Keratinocyte (primary cell): ENCODE data around the gene ZBTB20. TPM values are rescaled to one million over a fixed set of nuclear protein-coding genes. Genes with fewer than 3 reads are reported as not detected.
A peak's percentile ranks its signal among the peaks of the same experiment; 100 is the strongest.

Experiments
- DNase-seq: peaks from one replicate; pipeline ENCODE4 v3.0.0-alpha.2; 2011; ENCODE audit warnings: low read depth, missing footprints, low spot score
- FAIRE-seq: peaks from 2 replicates; lab custom pipeline; 2011; peaks lifted over from hg19 to GRCh38; lab: Jason Lieb, UNC
- H2AFZ ChIP-seq: 2 replicates; pipeline ENCODE4 v1.6.0; 2012; ENCODE audit warnings: low read length, control low read depth, inconsistent platforms; ENCODE audit not compliant: control insufficient read depth
- H3K27ac ChIP-seq: 2 replicates; pipeline ENCODE4 v1.5.1; 2011; ENCODE audit warnings: low read length; ENCODE audit not compliant: control insufficient read depth, insufficient read depth
- H3K27me3 ChIP-seq: 3 replicates; pipeline ENCODE4 v1.6.0; 2011; ENCODE audit warnings: low read length; ENCODE audit not compliant: control insufficient read depth, insufficient read depth; ENCODE audit errors: extremely low read depth
- H3K36me3 ChIP-seq, 2 experiments: 2 replicates in 1 of 2; 3 replicates in 1 of 2; pipeline ENCODE4 v1.5.1; 2011; ENCODE audit warnings: low read length in 2 of 2, mild to moderate bottlenecking in 1 of 2; ENCODE audit not compliant: control insufficient read depth in 2 of 2, insufficient read depth in 2 of 2; ENCODE audit errors: extremely low read depth in 1 of 2
- H3K4me1 ChIP-seq: 3 replicates; pipeline ENCODE4 v1.5.1; 2011; ENCODE audit warnings: low read length; ENCODE audit not compliant: control insufficient read depth, insufficient read depth; ENCODE audit errors: extremely low read depth
- H3K4me2 ChIP-seq: 3 replicates; pipeline ENCODE4 v1.6.0; 2011; ENCODE audit warnings: low read depth, low read length; ENCODE audit not compliant: control insufficient read depth, insufficient read depth; ENCODE audit errors: extremely low read depth
- H3K4me3 ChIP-seq, 3 experiments: fragments of 200-600 bp in 1 of 3; sonication (generic) in 1 of 3; 2 replicates in 2 of 3; 3 replicates in 1 of 3; pipeline ENCODE4 v1.5.1; 2011 to 2016; ENCODE audit warnings: low read length in 3 of 3, mild to moderate bottlenecking in 3 of 3, control low read depth in 2 of 3, inconsistent platforms in 1 of 3, low read depth in 1 of 3, mixed read lengths in 1 of 3, mixed run types in 1 of 3, moderate library complexity in 1 of 3; ENCODE audit not compliant: control insufficient read depth in 2 of 3, insufficient read depth in 2 of 3; ENCODE audit errors: extremely low read depth in 1 of 3
- H3K79me2 ChIP-seq: 2 replicates; pipeline ENCODE4 v1.6.0; 2012; ENCODE audit warnings: low read length; ENCODE audit not compliant: control insufficient read depth, insufficient read depth
- H3K9ac ChIP-seq: 3 replicates; pipeline ENCODE4 v1.6.0; 2011; ENCODE audit warnings: low read length; ENCODE audit not compliant: control insufficient read depth, insufficient read depth; ENCODE audit errors: extremely low read depth
- H3K9me1 ChIP-seq: 3 replicates; pipeline ENCODE4 v1.6.0; 2011; ENCODE audit warnings: low read length; ENCODE audit not compliant: control insufficient read depth, insufficient read depth; ENCODE audit errors: extremely low read depth
- H3K9me3 ChIP-seq: 2 replicates; pipeline ENCODE4 v1.5.1; 2012; ENCODE audit warnings: low read depth, low read length; ENCODE audit not compliant: control insufficient read depth
- H4K20me1 ChIP-seq: 3 replicates; pipeline ENCODE4 v1.6.0; 2011; ENCODE audit warnings: low read length; ENCODE audit not compliant: control insufficient read depth, insufficient read depth; ENCODE audit errors: extremely low read depth
- CTCF ChIP-seq, 3 experiments: IDR thresholded peaks in 1 of 3; conservative IDR thresholded peaks in 1 of 3; optimal IDR thresholded peaks in 1 of 3; 2 replicates in 2 of 3; 3 replicates in 1 of 3; pipeline versions ENCODE3 to v1.5.1; 2011; ENCODE audit warnings: low read length in 3 of 3, mild to moderate bottlenecking in 3 of 3, moderate library complexity in 2 of 3, control low read depth in 1 of 3, inconsistent platforms in 1 of 3; ENCODE audit not compliant: insufficient read depth in 2 of 3; ENCODE audit errors: extremely low read depth in 1 of 3
- EZH2 ChIP-seq: IDR thresholded peaks from one replicate; pipeline ENCODE4 v1.6.1; 2012; ENCODE audit warnings: inconsistent platforms, mild to moderate bottlenecking, low read length, moderate library complexity
- dilution Hi-C: fragments of 300-500 bp; cut with MboI; formaldehyde crosslinking; loops from one replicate; pipeline ENCODE4 v1.7.0; 2020; ENCODE audit warnings: low sequenced_read_pairs; ENCODE audit not compliant: extremely low pct_ligation_motif_present
- polyA plus RNA-seq, 5 experiments: library from polyadenylated mRNA; depleted of rRNA in 3 of 5; stranded (reverse) in 3 of 5; stranded (forward) in 1 of 5; unstranded in 1 of 5; fragments of >200 nt; gene quantifications; 1 replicate in 1 of 5; 2 replicates in 3 of 5; 3 replicates in 1 of 5; pipeline versions ENCODE4 v1.2.1 to v1.2.3, GENCODE V29; 2011 to 2012; ENCODE audit warnings: missing spikeins in 2 of 5, low read depth in 1 of 5, low replicate concordance in 1 of 5

ZBTB20 gene
- polyA plus RNA-seq, 1 donor (not counting 4 experiments of a cell fraction or from before 2014, with no cell fraction given), result 0.52 TPM

GRCh38 chr3:114418724-114419543 lies 728.2 kb downstream of the ZBTB20 start:
- H3K79me2 ChIP-seq, result no peaks in the 10 kb centered on the region
- DNase-seq (peak; percentile 21), FAIRE-seq (peak; percentile 76)
- H3K9me3 ChIP-seq, result no peaks in the 10 kb centered on the region
- no peaks in the 10 kb centered on the region for H3K36me3 ChIP-seq
- H3K4me2 ChIP-seq, result no peak overlapping the region
- dilution Hi-C loops, result no loop called here
- H3K4me3 ChIP-seq, result no peak overlapping the region
- TF ChIP-seq EZH2 (no peak), CTCF (optimal IDR thresholded peaks at IDR 0.05 in 1 of 3, IDR thresholded peaks at IDR 0.05 in 1 of 3, conservative IDR thresholded peaks at IDR 0.05 in 1 of 3; ENCODE audit: extremely low read depth in 1 of 3, insufficient read depth in 2 of 3, low read length in 3 of 3) (peak; percentile 50 to 66 (median 60))
- H3K27me3 ChIP-seq, result no peaks in the 10 kb centered on the region
- H3K9ac ChIP-seq, result no peak overlapping the region
- no peaks in the 10 kb centered on the region for H3K9me1 ChIP-seq
- H3K27ac ChIP-seq, result no peak overlapping the region
- H2AFZ ChIP-seq, result no peak overlapping the region
- H4K20me1 ChIP-seq, result no peaks in the 10 kb centered on the region
- no peaks in the 10 kb centered on the region for H3K4me1 ChIP-seq

GRCh38 chr3:114418107-114418506 lies 729.0 kb downstream of the ZBTB20 start:
- no peaks in the 10 kb centered on the region for H3K9me3 ChIP-seq
- H2AFZ ChIP-seq, result no peak overlapping the region
- no peaks in the 10 kb centered on the region for H3K4me1 ChIP-seq
- DNase-seq (no peak), FAIRE-seq (no peak)
- H3K9ac ChIP-seq, result no peak overlapping the region
- H3K4me2 ChIP-seq, result no peak overlapping the region
- dilution Hi-C loops, result no loop called here
- H3K27me3 ChIP-seq, result no peaks in the 10 kb centered on the region
- H3K4me3 ChIP-seq, result no peak overlapping the region
- no peaks in the 10 kb centered on the region for H4K20me1 ChIP-seq
- H3K9me1 ChIP-seq, result no peaks in the 10 kb centered on the region
- no peak overlapping the region for H3K27ac ChIP-seq
- TF ChIP-seq EZH2, result no peak
- TF ChIP-seq CTCF (optimal IDR thresholded peaks at IDR 0.05 in 1 of 3, IDR thresholded peaks at IDR 0.05 in 1 of 3, conservative IDR thresholded peaks at IDR 0.05 in 1 of 3; ENCODE audit: extremely low read depth in 1 of 3, insufficient read depth in 2 of 3, low read length in 3 of 3), result no peak
- no peaks in the 10 kb centered on the region for H3K79me2 ChIP-seq
- no peaks in the 10 kb centered on the region for H3K36me3 ChIP-seq
